ENCODE results near the gene RNF141. TPM values are rescaled to one million over a fixed set of nuclear protein-coding genes. Genes with fewer than 3 reads are reported as not detected.

Gene RNF141
- total and polyA plus RNA-seq, 12 donors, result 6.7 to 43.0 (median 34.2) TPM

DNA sequence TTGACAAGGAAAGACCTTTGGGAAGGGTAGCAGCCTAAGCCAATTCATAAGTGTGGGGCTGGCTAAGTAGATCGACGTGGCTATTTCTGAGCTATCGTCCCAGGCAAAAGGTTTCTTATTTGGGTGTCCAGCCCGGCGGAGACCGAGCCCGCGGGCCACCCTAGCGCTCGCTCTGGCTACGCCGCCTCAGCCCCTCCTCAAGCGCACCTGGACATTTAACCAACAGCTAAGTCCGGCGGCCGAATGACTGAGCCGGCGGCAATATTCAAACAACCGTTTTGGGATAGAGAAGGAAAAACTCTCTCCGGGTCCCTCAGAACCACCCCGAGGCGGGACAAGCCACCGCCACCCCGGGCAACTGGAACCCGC lies 457 bp downstream of the RNF141 start:
- no peak for TF ChIP-seq CTCF (IDR thresholded peaks at IDR 0.05)
- peak; percentile 13 to 72 (median 59) for ATAC-seq
- H3K36me3 ChIP-seq, result no peaks in the 10 kb centered on the region

GRCh38 chr11:10539339-10539738 lies 1.6 kb downstream of the RNF141 start:
- Histone ChIP-seq H3K4me1 (peaks cover 0 to 24% (median 12%) of the 10 kb centered on the region in 9 donors), H3K36me3 (no peaks in the 10 kb centered on the region), H3K27me3 (no peaks in the 10 kb centered on the region), H3K4me3 (no peak overlapping the region), H3K27ac (no peak overlapping the region), H3K9me3 (no peaks in the 10 kb centered on the region)
- DNase-seq (no peak), ATAC-seq (no peak)
- intact Hi-C loops (cut with DNase I), result loop anchor here in 1 of 10 donors (10.0 kb wide), 1 partner anchor 65 kb away; no protein-coding TSS in a partner anchor
- no peak for TF ChIP-seq CTCF (IDR thresholded peaks at IDR 0.05)

More for the DNA sequence above, 457 bp downstream of the RNF141 start:
- intact Hi-C loops (cut with DNase I), result loop anchor here in 2 of 10 donors (10.0 kb wide), 1 partner anchor 194 kb away; no protein-coding TSS in a partner anchor
- peak overlapping the region; percentile 44 to 92 (median 90) for H3K27ac ChIP-seq
- peak overlapping the region; percentile 70 to 95 (median 89) for H3K4me3 ChIP-seq
- H3K4me1 ChIP-seq, result peaks cover 0 to 24% (median 11%) of the 10 kb centered on the region in 9 donors
- no peaks in the 10 kb centered on the region for H3K27me3 ChIP-seq
- no peaks in the 10 kb centered on the region for H3K9me3 ChIP-seq
- DNase-seq, result no peak
- 0% methylated on average over 25 of the region's 25 CpGs for WGBS, 2 donors

DNA sequence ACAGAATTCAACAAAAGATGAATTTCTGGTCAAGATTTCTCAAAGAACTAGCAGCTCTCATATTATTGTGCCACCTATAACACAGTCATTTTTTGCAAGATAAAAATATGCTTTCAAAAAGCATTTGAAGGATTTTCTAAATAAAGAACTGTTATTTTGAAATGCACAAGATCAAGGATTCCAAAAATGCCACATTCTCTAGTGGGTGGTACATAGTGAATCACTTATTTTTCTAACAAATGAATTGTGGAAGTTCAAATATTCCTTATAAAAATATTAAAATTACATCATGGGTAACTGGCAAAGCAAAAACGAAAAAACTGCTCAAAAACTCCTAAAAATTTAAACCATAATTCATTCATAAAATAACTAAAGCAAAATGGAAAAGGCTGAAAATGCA lies 2.1 kb downstream of the RNF141 start:
- 80 to 82% methylated on average over 1 of the region's 1 CpG for WGBS, 2 donors
- H3K27ac ChIP-seq, result no peak overlapping the region
- ATAC-seq (no peak), DNase-seq (no peak)
- peaks cover 0 to 24% (median 12%) of the 10 kb centered on the region in 9 donors for H3K4me1 ChIP-seq
- no peak for TF ChIP-seq CTCF (IDR thresholded peaks at IDR 0.05)
- H3K4me3 ChIP-seq, result no peak overlapping the region
- H3K27me3 ChIP-seq, result no peaks in the 10 kb centered on the region
- intact Hi-C loops (cut with DNase I), result loop anchor here in 1 of 10 donors (10.0 kb wide), 1 partner anchor 64 kb away; no protein-coding TSS in a partner anchor
- H3K9me3 ChIP-seq, result no peaks in the 10 kb centered on the region
- peaks cover 0 to under 1% (median 0%) of the 10 kb centered on the region in 9 donors for H3K36me3 ChIP-seq

GRCh38 chr11:10537600-10537999 lies 3.4 kb downstream of the RNF141 start:
- no peak overlapping the region for H3K4me3 ChIP-seq
- no peak for TF ChIP-seq CTCF (IDR thresholded peaks at IDR 0.05)
- H3K27ac ChIP-seq, result no peak overlapping the region
- H3K27me3 ChIP-seq, result no peaks in the 10 kb centered on the region
- no peak for ATAC-seq
- no peak for DNase-seq
- H3K4me1 ChIP-seq, result peaks cover 0 to 24% (median 12%) of the 10 kb centered on the region in 9 donors
- no peaks in the 10 kb centered on the region for H3K9me3 ChIP-seq
- H3K36me3 ChIP-seq, result peaks cover 0 to 13% (median 0%) of the 10 kb centered on the region in 9 donors
- intact Hi-C loops (cut with DNase I), result loop anchor here in 1 of 10 donors (10.0 kb wide), 1 partner anchor 63 kb away; no protein-coding TSS in a partner anchor
